Activated naive CD8-positive, alpha-beta T cell treated with anti-CD3 and anti-CD28 coated beads, Interleukin-2, amount 50 U/mL, for 16 hours (primary cell): ENCODE data around the gene ATP5F1D.

ENCODE experiments used
- DNase-seq: peaks from one replicate; pipeline ENCODE4 v3.0.0-alpha.2; 2020; ENCODE audit warnings: low read depth, low spot score

The ATP5F1D gene

DNA sequence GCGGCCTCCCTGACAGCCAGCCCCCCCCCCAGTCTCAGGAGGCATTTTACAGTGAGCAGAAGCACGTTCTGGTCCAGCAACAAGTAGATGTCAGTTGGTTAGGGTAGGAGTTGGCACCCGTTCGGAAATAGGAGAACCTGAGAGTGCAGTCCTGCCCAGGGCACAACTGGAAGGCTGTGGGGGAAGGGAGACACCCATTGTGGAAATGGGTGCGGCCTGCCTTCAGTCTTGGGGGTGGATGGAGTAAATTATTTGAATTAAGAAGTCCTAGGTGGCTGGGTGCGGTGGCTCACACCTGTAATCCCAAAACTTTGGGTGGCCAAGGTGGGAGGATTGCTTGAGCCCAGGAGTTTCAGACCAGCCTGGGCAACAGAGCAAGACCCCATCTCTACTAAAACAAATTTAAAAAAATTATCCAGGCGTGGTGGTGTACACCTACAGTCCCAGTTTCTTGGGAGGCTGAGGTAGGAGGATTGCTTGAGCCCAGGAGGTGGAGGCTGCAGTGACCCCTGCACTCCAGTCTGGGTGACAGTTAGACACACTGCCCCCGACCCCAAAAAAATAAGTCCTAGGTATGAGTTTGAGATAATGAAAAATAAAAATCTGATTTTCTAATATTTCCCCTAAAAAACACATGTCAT, 28.8 kb downstream of the ATP5F1D start:
- DNase-seq, result no peak

DNA sequence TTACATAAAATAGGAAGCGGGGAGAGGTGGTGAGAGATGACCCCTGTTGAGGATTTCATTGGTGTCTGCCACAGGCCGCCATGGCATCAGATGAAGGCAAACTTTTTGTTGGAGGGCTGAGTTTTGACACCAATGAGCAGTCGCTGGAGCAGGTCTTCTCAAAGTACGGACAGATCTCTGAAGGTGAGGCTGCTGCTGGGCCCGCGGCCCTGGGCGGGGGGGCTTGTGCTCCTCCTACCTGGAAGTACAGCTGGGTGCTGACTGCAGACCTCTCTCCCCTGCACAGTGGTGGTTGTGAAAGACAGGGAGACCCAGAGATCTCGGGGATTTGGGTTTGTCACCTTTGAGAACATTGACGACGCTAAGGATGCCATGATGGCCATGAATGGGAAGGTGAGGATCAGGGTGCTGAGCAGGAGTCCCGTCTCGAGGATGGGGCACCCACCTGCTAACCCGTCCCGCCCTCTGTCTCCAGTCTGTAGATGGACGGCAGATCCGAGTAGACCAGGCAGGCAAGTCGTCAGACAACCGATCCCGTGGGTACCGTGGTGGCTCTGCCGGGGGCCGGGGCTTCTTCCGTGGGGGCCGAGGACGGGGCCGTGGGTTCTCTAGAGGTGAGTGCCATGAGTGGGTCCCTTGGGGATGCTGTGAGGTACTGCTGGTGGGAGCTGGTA, 29.4 kb downstream of the ATP5F1D start:
- DNase-seq, result no peak

DNA sequence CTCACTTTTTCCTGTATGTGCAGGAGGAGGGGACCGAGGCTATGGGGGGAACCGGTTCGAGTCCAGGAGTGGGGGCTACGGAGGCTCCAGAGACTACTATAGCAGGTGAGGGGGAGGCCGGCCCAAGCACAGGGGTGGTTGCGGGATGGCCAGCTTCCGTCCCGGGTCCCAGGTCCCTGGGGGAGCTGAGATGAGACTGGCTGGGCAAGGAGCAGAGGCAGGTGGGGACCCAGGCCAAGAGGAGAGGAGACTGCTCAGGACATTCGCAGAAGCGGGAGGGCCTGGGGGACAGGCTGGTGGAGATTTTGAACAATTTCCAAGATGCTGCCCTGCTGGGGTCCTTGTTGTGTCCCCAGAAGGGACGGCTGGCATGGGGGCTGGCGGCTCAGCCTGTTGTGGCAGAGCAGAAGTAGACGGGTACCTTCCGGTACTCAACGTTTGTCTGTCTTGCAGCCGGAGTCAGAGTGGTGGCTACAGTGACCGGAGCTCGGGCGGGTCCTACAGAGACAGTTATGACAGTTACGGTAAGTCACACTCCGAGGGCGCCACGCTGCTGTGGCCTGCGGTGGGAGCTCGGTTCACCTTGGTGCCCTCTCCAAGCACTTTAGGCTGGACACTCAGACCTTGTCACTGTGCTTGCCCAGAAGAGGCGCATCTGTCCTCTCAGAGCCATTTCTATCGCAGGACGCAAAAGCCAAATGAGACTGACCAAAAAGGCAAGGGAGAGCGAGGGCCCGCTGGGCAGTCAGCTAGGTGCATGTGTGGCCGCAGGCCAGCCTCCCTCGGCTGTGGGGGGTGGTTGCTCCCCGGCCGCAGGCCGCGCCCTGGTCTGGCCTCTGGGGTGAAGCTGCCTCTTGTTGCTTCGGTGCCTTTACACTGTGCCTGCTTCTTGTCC, 30.2 kb downstream of the ATP5F1D start:
- DNase-seq, result no peak

DNA sequence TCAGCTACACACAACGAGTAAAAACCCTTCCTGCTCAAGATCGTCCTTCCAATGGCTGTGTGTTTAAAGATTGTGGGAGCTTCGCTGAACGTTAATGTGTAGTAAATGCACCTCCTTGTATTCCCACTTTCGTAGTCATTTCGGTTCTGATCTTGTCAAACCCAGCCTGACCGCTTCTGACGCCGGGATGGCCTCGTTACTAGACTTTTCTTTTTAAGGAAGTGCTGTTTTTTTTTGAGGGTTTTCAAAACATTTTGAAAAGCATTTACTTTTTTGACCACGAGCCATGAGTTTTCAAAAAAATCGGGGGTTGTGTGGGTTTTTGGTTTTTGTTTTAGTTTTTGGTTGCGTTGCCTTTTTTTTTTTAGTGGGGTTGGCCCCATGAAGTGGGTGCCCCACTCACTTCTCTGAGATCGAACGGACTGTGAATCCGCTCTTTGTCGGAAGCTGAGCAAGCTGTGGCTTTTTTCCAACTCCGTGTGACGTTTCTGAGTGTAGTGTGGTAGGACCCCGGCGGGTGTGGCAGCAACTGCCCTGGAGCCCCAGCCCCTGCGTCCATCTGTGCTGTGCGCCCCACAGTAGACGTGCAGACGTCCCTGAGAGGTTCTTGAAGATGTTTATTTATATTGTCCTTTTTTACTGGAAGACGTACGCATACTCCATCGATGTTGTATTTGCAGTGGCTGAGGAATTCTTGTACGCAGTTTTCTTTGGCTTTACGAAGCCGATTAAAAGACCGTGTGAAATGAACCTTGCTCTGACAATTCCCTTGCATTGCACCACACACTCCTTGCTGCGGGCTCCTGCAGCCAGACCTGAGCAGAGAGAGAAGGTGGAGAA, 31.1 kb downstream of the ATP5F1D start:
- DNase-seq, result no peak

DNA sequence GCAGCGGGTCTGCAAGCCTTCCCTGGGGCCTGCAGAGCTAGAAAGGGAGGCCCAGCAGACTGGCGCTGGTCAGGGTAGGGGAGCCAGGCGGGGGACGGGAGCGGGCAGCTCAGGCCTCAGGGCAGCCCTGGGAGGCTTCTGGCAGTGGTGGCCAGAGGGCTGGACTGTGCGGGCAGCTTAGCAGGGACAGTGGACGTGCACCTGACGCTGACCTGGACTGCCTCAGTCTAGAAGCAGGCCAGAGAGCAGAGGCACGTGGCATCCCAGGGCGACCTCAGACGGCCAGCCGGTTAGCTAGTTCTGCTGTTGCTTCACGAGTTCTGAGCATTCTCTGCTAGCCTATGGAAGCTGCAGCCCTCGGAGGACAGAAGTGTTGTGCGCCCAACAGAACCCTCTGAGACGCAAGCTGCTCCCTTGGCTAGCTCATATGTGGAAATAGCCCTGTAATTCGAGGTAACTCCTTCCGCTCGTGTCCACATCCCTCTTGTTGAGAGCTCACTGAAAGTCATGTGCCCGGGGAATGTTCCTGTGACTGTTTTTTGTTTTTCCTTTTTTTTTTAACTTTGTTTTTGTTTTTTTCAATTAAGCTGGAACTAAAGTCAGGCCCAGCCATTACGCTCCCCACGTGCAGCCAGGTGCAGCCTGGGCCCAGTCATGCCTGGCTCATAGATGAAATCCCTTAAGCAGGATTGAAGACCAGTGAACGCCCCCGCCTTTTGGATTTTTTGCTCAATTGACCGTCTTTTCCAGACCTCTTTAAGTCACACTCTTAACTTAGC, 31.9 kb downstream of the ATP5F1D start:
- no peak for DNase-seq

DNA sequence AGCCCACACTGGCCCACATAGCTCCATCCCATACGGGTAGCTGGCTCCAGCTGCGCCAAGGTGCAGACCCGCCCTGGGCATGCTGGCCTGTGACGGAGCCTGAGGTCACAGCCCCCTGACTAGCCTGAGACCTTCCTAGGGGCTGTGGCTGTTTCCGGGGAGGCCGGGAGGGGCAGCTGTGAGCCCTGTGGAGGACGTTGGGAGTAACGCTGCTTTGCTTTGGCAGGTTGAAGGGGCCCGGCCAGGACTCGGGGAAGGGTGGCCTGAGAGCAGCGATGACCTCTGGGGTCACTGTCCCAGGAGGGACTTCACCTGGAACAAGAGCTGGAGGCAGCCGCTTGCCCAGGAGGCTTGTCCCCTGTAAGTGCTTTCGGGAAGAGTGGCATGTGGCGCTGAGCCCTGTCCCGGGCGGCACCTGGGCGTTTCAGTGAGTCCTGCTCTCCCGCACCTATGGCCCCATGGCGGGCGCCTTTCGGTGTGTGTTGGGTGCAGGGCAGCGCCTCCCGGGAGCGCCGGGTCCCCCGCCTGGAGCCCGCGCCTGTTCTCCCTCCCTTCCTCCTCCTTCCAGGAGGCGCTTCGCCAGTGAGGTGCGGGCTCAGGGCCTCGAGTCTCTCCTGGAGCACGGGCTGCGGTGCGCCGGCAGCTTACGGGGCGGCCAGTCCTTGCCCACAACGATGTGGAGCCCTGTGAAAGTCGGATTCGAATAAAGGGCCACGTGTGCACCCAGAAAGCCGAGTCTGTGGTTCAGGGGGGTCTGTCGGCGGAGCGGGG, 32.7 kb downstream of the ATP5F1D start:
- DNase-seq, result no peak

DNA sequence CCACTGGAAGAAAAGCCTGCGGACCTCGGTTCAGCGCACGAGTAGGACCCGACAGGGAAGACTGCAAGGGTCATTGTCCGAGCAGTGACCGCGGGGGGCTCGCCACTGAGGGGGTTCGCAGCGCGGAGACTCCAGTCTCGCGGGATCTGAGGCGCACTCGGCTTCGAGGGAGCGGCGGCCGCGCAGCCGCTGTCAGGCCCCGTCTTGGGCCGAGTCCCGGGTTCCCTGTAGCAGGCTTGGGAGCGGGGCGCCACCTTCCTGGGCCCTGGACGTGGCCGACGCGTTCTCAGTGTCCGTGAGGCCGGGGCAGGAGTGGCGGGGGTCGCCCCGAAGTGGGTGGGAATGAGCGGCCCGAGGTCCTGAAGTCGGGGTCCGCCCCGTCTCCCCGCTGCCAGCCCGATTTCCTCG, 33.3 kb downstream of the ATP5F1D start:
- no peak for DNase-seq

DNA sequence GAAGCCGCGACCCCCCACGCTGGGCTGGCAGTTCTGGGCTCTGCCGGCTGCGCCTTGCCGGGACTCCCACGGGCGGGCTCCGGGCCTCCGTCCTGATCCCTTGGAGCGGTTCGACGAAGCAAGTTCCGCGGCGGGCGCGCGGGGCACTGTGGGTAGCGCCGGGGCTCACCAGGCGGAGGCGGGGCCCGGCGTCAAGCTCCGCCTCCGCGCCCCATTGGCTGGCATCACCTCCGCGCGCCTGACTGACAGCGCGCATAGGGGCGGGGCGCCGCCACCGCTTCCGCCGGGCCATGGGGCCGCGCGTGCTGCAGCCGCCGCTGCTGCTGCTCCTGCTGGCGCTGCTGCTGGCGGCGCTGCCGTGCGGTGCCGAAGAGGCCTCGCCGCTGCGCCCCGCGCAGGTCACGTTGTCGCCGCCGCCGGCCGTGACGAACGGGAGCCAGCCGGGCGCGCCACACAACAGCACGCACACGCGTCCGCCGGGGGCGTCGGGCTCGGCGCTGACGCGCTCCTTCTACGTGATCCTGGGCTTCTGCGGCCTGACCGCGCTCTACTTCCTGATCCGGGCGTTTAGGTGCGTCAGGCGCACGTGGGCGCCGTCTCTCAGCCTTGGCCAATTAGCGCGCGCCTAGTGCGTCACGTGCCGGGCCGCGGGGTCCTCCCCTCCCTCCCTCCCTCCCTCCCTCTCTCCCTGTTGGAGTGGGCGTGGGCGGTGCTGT, 33.9 kb downstream of the ATP5F1D start, which contains the start of gene FAM174C:
TSS of gene FAM174C (plus strand) at position 271 of the 716 bp plus-strand sequence. CDS start at position 291, 20 bp downstream.
- DNase-seq, result peak; percentile 84

DNA sequence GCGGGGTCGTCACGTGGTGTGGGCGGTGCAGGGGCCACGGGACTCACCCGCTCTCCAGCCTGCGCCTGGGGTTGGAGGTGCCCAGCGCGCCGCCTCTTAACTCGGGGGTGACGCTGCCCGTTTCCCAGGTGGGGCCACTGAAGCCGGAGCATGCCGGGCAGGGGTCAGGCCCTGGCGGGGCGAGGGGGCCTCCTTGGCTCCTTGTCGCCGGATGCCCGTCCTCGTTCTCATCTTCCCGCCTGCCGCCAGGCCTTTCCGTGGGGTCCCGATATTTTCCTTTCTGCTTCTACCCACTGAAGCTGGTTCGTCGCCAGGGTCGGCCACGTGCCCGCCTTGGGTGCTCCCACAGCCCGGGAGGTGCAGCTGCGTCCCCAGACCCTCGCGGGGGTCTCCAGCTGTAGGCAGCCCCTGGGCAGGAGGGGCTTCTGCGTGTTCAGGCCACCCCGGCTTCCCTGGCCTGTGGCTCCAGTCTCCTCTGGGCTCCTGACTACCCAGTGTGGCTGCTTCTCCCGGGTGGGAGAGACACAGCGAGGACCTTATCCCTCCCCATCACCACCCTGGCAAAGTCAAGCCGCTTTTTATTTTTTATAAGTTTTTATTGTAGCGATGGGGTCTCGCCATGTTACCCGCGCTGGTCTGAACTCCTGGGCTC, 34.6 kb downstream of the ATP5F1D start:
- no peak for DNase-seq

DNA sequence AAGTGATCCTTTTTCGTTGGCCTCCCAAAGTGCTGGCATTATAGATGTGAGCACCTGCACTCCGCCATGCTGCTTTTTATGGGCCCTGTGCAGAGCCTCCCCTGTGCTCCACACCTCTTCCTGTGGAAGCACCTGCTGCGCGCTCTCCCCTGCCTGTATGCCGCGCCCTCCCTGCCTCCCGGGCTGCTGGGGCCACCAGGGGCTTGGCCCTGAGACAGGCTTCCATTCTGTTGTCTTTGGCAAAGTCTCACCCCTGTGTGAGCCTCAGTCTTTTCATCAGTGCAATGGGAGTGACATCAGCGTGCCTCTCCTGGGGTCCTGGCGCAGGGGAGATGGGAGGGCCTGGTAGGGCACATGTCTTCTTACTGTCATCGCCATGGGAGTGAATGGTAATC, 35.1 kb downstream of the ATP5F1D start:
- no peak for DNase-seq

DNA sequence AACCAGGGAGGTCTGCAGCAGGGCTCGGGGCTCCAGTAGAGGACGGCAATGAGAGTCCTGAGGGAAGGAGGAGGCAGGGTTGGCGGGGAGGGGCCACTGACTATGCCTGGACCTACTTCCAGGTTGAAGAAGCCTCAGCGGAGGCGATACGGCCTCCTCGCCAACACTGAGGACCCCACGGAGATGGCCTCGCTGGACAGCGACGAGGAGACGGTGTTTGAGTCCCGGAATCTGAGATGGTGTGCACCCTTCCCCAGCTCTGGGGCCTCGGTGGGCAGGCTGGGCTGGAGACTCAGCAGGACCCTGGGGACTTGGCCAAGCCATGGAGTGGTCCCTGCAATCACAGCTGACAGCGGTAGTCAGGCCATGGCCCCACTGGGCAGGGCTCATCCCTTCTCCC, 35.5 kb downstream of the ATP5F1D start:
- DNase-seq, result no peak

DNA sequence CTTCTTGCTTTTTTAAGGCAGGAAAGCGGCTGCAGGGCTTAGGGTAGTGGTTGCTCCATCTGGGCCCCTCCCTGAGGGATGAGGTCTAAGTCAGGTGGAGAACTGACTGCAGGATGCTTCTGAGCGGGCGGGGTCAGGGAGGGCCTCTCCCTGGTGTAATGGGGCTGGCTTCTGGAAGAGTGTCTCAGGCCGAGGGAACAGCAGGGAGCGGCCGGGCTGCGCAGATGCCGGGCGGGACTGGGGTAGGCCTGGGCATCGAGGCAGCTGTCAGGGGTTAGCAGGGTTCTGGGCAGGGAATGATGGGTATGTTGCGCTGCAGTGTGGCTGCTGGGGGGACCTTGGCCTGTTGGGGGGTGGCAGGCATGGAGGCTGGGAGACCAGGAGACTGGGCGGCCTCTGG, 36.5 kb downstream of the ATP5F1D start:
- DNase-seq, result no peak

DNA sequence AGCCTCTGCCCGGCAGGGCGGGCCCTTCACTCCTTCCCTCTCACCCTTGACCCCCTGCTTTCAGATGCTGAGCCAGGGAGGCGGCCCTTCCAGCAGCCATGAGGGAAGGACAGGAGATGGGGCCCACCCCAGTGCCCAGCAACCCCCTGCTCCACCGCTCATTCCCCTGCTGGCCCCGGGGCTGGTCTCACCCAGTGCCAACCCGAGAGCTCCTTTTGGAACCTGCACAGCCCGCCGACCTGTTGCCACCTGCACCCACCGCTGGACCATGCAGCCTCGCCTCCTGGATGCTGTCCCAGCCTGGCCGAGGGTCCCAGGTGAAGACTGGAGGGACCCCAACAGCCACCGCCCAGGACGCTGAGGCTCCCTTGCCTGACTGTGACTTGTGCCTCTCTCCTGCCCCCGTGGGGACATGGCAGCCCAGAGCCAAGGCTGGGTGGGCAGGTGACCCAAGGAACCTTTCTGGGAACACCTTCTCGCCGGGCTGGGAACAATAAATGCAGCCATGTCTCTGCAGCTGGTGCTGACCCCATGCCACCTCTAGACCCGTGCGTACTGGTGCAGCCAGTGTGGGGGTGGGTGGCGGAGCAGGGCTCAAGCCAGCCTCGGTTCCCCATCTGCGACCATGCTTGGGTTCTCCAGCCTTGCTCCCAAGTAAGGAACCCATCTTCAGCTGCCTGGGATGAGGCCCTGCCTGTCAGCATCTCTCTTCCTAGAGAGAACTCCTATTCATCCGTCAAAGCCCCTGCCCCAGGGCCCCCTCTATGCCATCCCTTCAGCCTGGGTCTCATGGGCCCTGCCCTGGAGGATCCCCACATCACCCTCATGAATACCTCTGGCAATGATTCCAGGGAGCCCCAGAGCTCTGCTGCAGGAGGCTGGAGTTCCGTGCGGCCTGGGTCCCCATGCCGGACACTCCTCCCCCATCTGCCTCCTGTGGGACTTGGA, 37.4 kb downstream of the ATP5F1D start:
- DNase-seq, result no peak

DNA sequence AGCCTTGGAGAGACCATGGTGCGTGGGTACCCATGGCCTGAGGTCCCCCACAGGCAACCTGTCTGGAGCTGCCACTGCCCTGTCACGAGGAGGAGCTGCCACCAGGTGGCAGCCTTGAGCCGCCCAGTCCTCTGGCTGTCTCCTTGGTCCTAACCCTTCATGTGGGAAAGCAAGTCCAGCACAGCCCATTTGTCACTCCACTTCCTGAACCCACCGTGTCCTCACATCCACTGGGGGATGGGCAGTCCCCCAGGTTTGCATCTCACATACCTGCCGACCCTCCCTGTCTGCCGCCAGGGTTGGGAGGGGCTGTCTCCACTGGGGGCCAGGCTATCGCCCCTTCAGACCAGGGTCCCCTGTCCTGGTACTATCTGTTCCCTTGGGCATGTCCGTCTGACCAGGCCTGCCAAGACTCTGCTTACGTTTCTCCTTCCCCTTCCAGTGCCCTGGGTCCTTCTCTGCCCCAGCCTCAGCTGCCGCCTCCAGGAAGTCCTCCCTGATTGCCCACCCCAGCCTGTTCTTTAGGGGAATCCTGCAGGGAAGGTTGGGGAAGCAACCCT, 38.3 kb downstream of the ATP5F1D start:
- peak; percentile 44 for DNase-seq

DNA sequence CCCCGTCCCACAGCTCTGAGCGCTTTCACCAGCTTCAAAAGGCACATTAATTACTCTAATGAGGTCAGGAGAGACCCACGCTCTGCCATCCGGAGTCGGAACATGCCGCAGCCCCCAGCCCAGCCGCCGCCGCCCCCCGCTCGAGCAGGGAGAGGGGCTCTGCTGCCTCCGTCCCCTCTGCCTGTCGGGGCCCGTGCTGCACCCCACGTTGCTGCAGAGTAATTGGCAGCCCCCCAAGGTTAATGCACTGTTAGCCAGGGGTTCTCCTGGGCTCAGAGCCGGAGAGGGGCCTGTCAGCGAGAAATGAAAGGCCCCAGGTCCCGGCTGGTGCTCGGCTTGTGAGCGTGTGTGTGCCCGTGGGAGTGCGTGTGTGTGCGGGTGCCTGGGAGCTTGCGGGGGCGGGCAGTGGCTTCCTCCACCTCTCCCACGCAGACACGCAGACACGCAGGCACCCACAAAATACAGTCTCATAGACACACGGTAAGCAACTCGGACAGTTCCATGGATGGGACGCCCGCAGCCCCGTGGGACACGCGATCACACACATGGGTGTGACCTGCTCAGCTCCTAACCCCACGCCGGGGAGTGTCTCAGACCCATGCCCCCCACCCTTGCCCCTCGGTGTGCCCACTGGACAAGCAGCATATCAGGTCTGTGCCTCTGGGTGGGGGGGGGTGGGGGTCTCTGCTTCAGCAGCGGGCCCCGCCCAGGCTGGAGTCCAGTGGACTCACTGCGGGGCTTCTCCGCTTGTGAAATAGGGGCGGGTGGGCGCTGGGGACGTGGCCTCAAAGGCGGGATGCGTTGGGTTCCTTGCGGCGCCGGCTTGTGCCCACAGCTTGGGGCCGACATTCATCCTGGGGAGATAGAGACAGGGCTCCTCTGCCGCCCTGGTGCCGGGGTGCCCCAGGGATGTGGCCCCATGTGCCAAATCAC, 39.4 kb downstream of the ATP5F1D start:
- DNase-seq, result no peak

DNA sequence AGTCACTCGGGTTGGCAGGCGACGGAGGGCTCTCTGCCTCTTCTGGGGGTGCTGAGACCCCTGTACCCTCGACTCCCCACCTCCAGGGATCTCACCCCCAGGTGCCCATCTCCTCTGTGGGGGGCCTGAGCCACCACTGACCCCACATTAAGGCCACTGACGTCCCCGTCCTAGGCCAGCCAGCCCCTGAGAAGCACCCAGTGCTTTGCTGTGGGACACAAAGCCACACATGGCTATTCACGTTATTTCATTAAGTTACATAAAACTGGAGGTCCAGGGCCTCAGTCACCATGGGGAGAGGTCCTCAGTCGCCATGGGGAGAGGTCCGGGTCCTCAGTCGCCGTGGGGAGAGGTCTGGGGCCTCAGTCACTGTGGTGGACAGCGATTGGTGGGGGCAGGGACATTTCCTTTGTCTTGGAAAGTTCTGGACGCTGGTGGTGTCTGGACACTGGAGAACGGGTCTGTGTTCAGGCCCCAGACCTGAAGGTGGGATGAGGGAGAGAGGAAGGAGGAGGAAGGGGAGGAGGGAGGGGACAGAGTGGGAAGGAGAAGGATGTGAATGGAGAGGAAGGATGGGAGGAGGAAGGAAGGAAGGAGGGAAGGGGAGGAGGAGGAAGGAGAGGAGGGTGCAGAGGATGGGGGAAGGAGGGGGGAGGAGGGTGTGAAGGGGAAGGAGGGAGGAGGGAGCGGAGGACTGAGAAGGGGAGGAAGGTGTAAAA, 40.2 kb downstream of the ATP5F1D start:
- no peak for DNase-seq
